GM12892 (cell line): ENCODE results near the gene UTP3. TPM values are rescaled to one million over a fixed set of nuclear protein-coding genes. Genes with fewer than 3 reads are reported as not detected.
"Not testable (repeated sequence)": the region's sequence is repeated elsewhere in the genome, so short reads cannot be mapped to it uniquely, and the experiment has no call there.

ENCODE experiments used
- DNase-seq: peaks from one replicate; pipeline ENCODE4 v3.0.0; 2011; ENCODE audit not compliant: insufficient read length
- FAIRE-seq: peaks from 2 replicates; lab custom pipeline; 2011; peaks lifted over from hg19 to GRCh38; lab: Jason Lieb, UNC
- POLR2A ChIP-seq: IDR thresholded peaks from 2 replicates; pipeline ENCODE4 v1.6.1; 2011; ENCODE audit warnings: low read depth, low read length, control low read depth
- POLR2AphosphoS5 ChIP-seq: IDR thresholded peaks from 2 replicates; pipeline ENCODE4 v1.6.1; 2011; ENCODE audit warnings: low read depth, low read length, control low read depth
- TAF1 ChIP-seq: IDR thresholded peaks from 2 replicates; pipeline ENCODE4 v1.6.1; 2011; ENCODE audit warnings: low read depth, mild to moderate bottlenecking, control low read depth, low read length, borderline replicate concordance
- polyA plus RNA-seq: library from polyadenylated mRNA; unstranded; fragments of >200 nt; gene quantifications from one replicate; pipeline ENCODE4 v1.2.1, GENCODE V29; 2012; ENCODE audit warnings: missing spikeins, inconsistent platforms; ENCODE audit not compliant: missing spikeins

Gene UTP3, protein sequence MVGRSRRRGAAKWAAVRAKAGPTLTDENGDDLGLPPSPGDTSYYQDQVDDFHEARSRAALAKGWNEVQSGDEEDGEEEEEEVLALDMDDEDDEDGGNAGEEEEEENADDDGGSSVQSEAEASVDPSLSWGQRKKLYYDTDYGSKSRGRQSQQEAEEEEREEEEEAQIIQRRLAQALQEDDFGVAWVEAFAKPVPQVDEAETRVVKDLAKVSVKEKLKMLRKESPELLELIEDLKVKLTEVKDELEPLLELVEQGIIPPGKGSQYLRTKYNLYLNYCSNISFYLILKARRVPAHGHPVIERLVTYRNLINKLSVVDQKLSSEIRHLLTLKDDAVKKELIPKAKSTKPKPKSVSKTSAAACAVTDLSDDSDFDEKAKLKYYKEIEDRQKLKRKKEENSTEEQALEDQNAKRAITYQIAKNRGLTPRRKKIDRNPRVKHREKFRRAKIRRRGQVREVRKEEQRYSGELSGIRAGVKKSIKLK
- 26.0 TPM for polyA plus RNA-seq

DNA sequence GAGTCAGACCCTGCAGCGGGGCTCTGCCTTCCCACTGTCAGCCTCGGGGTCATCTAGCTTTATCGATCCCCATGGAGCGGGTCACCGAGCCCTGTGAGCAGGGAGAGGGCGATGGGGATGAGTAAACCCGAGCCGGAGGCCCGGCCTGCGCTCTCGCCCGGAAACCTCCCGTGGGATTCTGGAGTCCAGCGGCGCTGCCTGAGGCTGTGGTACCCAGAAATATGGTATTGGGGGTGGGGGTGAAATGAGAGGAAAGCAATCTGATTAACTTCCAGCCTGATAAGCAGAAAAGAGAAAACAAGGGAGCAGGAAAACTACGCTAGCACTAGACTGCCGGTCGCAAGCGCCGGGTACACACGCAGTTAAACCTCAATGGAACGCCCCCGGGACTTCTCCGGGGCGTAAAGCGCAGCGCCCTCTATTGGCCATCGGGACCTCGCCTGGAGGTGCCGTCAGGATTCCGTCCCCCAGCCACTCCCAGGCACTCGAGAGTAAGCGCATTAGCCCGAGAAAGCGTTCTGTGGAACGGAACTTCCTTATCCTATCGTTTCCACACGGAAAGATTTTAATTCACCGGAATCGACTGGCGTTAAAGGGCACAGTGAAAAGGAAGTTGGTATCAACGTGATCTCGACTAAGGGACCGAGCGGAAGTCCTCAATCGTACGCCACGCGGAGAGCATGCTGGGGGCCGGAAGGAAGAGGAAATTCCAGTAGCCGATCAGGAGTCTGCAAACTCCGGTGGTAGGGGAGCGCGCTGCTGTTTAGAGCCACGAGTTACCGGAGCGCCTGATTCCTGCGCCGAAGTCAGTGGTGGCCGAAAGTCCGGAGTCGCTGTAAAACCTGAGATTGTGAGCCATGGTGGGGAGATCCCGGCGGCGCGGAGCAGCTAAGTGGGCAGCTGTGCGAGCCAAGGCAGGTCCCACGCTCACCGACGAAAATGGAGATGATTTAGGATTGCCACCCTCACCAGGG is at the start of gene UTP3:
Gene UTP3, plus strand, starts transcription at position 712 of the 974 bp plus-strand sequence. Its CDS starts 146 bp downstream, at position 858.
- peak; percentile 89 for TF ChIP-seq POLR2A
- peak; percentile 92 for TF ChIP-seq POLR2AphosphoS5
- peak; percentile 74 for TF ChIP-seq TAF1
- DNase-seq (peak; percentile 71), FAIRE-seq (peak; percentile 96)

DNA sequence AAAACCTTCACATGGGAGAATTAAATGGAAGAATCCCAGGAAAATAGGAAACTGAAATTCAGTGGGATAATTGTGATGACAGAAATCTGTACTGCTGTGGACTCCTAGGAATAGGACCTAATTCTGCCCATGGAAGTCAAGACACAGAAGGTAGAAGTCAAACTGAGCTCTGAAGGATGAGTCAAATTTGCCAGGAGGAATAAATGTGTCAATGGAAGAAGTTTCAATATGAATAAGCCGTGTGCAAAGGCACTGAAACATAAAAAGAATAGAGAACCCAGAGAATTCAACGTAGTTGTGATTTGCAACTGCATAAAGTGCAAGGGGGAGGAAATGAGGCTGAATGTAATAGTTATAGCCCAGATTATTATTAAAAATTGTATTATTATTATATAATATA is 48.1 kb upstream of the UTP3 start:
- no peak for FAIRE-seq
- DNase-seq, result no peak
- TF ChIP-seq POLR2AphosphoS5 (no peak), TAF1 (no peak), POLR2A (no peak)

DNA sequence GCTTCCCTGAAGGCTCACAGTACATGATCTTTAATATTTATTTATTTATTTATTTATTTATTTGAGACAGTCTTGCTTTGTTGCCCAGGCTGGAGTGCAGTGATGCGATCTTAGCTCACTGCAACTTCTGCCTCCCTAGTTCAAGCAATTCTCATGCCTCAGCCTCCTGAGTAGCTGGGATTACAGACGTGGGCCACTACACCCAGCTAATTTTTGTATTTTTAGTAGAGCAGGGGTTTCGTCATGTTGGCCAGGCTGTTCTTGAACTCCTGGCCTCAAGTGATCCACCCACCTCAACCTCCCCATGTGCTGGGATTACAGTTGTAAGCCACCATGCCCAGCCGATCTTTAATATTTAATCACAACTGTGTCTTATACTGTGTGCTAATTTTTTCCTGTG is 37.6 kb upstream of the UTP3 start:
- DNase-seq, FAIRE-seq: not testable (repeated sequence)

DNA sequence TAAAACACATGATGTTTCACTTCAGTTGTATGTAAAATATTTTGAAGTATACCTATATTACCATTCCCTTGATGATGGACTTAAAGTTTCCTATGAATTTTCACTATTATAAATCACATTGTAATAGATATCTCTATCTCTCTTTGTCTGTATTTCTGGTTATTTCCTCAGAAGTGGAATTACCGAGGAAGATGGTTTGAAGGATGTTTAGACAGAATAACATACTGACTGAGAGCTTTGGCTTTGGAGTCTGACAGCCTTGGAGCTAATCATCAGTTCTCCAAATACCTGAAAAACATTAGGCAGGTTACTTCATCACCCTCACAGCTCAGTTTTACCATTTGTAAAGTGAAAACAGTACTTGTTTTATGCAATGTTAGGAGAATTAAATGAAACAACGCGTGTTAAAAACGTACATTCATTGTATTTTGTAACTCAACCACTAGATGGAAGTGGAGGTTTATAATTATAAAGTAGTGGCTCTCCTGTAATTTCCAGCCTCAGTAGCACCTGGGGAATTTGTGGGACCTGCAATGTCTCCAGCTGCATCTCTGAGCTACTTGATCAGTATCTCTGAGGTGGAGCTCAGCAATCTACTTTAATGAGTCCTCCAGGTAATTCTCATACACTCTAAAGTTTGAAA is 36.3 kb upstream of the UTP3 start:
- FAIRE-seq, result peak; percentile 58
- no peak for DNase-seq
- TF ChIP-seq TAF1 (no peak), POLR2AphosphoS5 (no peak), POLR2A (no peak)

DNA sequence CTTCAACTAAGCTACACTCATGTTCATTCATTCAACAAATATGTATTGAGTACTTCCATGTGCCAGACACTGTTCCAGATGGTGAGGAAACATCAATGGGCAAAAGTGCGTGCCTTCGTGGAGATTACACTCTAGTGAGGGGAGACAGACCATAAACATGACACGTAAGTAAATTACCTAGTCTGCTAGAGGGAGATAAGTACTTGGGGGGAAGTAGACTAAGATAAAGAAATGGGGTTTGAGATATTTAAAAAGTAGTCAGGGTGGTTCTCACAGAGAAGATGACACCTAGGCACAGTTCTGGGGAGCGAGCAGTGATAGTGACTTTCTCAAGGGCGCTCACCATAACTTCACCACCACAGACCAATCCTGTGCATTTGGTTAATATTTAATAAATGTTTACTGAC is 33.7 kb upstream of the UTP3 start:
- no peak for FAIRE-seq
- TF ChIP-seq POLR2A, result no peak
- TF ChIP-seq POLR2AphosphoS5, result no peak
- TF ChIP-seq TAF1, result no peak

DNA sequence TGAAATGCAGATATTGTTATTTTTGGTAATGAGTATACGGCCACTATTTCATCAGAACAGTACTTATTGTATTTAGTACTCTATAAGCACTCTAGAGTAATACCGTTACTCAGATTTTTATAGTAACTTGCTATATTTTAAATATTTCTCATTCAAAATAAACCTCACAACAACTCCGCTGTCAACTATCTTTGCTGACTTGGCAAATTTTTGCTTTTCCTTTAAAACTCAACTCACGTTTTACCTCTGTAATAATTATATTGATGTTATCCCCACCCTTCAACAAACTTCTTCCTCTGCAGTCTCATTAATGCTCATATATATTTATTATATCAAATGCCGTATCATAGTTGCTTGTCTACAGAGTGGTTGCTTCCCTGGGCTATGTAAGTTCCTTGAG is 31.0 kb upstream of the UTP3 start:
- no peak for FAIRE-seq
- TF ChIP-seq POLR2AphosphoS5, result no peak
- no peak for TF ChIP-seq TAF1
- no peak for TF ChIP-seq POLR2A
- no peak for DNase-seq

More for the DNA sequence above, 33.7 kb upstream of the UTP3 start:
- DNase-seq, result no peak

DNA sequence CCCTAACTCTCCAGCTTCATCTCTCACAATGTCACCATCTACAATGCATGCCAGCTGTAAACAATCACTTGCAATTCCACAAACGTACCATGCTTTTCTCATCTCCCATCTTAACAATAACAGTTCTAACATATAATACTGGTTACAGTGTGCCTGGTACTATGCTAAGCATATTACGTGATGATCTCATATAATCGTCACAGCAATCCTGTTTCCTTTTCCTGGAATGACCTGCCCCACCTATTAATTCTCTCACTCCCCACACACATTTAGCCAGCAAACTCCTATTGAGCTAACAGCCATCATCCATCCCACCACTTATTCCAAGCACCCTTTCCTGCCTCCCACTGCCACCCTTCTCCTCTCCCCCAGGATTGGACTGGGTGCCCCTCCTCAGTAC is 29.9 kb upstream of the UTP3 start:
- FAIRE-seq (no peak), DNase-seq (no peak)
- TF ChIP-seq POLR2A (no peak), TAF1 (no peak), POLR2AphosphoS5 (no peak)

DNA sequence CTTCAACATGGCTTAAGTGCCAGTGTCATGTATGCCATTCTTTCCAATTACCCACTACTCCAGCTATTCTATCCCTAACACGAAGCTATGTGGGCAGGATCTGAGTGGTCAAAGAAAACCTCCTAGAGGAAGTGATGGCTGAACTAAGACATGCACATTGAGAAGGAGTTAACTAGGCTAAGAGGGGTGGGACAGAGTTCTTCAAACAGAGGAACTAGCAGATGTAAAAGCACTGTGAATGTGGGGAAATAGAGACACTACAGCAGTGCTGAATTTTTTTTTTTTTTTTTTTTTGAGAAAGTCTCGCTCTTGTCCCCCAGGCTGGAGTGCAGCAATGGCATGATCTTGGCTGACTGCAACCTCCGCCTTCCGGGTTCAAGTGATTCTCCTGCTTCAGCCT is 28.2 kb upstream of the UTP3 start:
- FAIRE-seq (no peak), DNase-seq (no peak)
- TF ChIP-seq TAF1 (no peak), POLR2AphosphoS5 (no peak), POLR2A (no peak)

DNA sequence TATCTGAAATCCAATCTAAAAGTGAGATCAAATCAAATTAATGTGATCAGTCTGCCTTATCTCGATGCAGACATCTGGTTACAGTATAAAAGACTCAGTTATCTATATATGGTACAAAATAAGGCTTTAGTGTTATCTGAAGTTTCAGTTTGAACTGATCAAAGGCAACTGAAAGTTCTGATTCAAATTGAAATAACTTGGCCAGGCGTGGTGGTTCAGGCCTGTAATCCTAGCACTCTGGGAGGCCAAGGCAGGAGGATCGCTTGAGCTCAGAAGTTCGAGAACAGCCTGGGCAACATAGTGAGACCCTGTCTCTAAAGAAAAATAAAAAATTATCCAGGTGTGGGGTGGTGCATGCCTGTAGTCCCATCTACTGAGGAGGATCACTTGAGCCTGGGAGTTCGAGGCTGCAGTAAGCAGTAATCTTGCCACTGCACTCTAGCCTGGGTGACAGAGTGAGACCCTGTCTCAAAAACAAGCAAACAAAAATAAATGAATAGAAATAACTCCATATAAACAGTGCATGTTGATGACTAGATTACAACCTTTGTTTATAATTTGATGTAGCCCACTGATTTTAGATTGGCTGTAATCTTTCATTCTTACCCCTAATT is 26.9 kb upstream of the UTP3 start:
- peak; percentile 76 for FAIRE-seq
- not testable (repeated sequence) for DNase-seq

DNA sequence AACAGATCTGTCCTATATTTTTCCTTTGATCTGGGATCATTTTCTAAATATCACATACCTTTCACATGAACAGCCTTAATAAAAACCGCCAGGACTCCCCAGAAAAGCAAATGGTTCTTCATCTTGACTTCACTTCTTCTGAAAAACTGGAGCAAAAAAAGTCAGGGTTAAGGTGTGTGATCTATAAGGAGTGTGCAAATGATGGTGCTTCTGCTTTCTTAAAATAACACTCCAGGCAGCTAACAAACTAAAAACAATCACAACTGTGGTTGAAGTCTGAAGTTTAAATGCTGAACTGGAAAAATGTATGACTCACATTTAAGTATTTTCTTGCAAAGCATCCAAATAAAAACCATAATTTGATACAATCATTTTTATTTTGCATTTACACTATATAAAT is 22.0 kb upstream of the UTP3 start, which contains the start of gene JCHAIN:
Gene JCHAIN, minus strand, starts transcription at position 140 of the 400 bp plus-strand sequence. Its CDS starts 18 bp downstream, at position 122.
- FAIRE-seq (peak; percentile 65), DNase-seq (no peak)
- TF ChIP-seq POLR2AphosphoS5, result no peak
- no peak for TF ChIP-seq POLR2A
- no peak for TF ChIP-seq TAF1
